ENCODE data around the gene SELPLG. TPM values are rescaled to one million over a fixed set of nuclear protein-coding genes. Genes with fewer than 3 reads are reported as not detected.
"Not testable (repeated sequence)": the region's sequence is repeated elsewhere in the genome, so short reads cannot be mapped to it uniquely, and the experiment has no call there.

Gene SELPLG
- total RNA-seq, 1 experiment from 2014 or later, result 0.41 TPM

DNA sequence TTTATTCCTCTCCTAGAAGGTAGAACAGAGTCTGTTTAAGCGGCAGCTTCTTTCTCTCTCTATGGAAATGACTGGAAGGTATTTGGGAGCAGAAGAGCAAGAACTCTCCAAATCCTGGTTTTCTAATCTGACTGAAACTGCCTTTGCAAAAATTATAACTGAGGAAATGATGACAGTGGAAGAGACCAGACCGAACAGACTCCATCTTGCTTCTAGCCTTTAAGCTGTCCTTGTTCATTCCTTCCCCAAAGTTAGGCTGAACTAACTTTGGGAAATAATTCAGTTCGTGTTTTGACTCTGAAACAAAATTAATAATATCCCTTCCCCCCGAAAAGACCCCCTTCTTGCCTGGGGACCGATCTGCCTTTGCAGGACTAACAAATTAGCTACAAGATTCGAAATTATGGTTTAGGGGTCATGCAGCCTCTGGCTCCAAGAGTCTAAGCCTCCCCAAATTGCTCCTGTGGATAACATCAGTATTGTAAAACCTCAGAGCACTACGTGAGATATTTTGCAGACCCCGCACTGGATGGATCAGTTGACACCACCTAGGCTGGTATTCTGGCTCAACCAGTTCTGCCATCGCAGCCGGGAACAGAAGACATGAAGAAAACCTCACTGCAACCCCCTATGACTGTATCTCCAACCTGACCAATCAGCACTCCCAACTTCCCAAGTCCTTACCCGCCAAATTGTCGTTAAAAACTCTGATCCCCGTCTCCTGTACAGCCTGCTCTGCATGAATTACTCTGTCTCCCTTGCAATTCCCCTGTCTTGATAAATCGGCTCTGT is 14.1 kb downstream of the SELPLG start:
- CTCF ChIA-PET, result interaction anchor here (0.6 to 0.7 kb wide), 3 partner anchors 9 to 232 kb away, joined by 3 to 9 read pairs (median 5); no protein-coding TSS in a partner anchor
- Histone ChIP-seq H3K27ac (ENCODE audit: low read length) (no peak overlapping the region), H3K27me3 (ENCODE audit: control insufficient read depth, insufficient read depth, low read length) (no peaks in the 10 kb centered on the region), H3K4me1 (ENCODE audit: control insufficient read depth, insufficient read depth, low read length) (peaks cover 8% of the 10 kb centered on the region; the same call in 1 of the 2 replicates), H3K36me3 (ENCODE audit: control insufficient read depth, insufficient read depth, low read length) (no peaks in the 10 kb centered on the region), H3K9me3 (ENCODE audit: control insufficient read depth, insufficient read depth, low read depth, low read length) (no peaks in the 10 kb centered on the region), H3K4me3 (ENCODE audit: low read depth in 2 of 2, low read length in 2 of 2) (no peak overlapping the region)
- intact Hi-C loops (cut with micrococcal nuclease; ENCODE audit: unreplicated experiment) (no loop called here), in situ Hi-C loops (cut with HindIII; ENCODE audit: low pct_unique_long_range_greater_than_20kb, low sequenced_read_pairs) (no loop called here)
- no TSS peak for BruUV-seq (replicated peaks)
- no peak for TF ChIP-seq SIN3A (IDR thresholded peaks at IDR 0.05; ENCODE audit: borderline replicate concordance, insufficient read depth, low read depth, low read length)
- POLR2A ChIA-PET, result no interaction called here
- ATAC-seq, result no peak
- DNase-seq (ENCODE audit: low read depth, low spot score), result no peak

DNA sequence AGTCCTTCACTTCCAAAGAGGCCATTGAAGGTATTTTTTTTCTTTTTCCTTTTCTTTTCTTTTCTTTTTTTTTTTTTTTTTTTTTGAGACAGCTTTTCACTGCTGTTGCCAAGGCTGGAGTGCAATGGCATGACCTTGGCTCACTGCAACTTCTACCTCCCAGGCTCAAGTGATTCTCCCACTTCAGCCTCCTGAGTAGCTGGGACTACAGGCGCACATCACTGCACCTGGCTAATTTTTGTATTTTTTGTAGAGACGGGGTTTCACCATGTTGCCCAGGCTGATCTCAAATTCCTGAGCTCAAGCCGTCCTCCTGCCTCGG is 14.8 kb downstream of the SELPLG start:
- CTCF ChIA-PET, result interaction anchor here (0.6 to 2.3 kb wide), 3 partner anchors 9 to 233 kb away, joined by 3 to 17 read pairs (median 5); no protein-coding TSS in a partner anchor
- H3K36me3 ChIP-seq (ENCODE audit: control insufficient read depth, insufficient read depth, low read length); BruUV-seq (replicated peaks); H3K9me3 ChIP-seq (ENCODE audit: control insufficient read depth, insufficient read depth, low read depth, low read length); POLR2A ChIA-PET; H3K27ac ChIP-seq (ENCODE audit: low read length); in situ Hi-C loops (cut with HindIII; ENCODE audit: low pct_unique_long_range_greater_than_20kb, low sequenced_read_pairs); ATAC-seq; H3K4me3 ChIP-seq (ENCODE audit: low read depth in 2 of 2, low read length in 2 of 2); H3K4me1 ChIP-seq (ENCODE audit: control insufficient read depth, insufficient read depth, low read length); DNase-seq (ENCODE audit: low read depth, low spot score); H3K27me3 ChIP-seq (ENCODE audit: control insufficient read depth, insufficient read depth, low read length): not testable (repeated sequence)
- intact Hi-C loops (cut with micrococcal nuclease; ENCODE audit: unreplicated experiment), result loop anchor here (1.0 kb wide), 1 partner anchor 56 kb away; no protein-coding TSS in a partner anchor

DNA sequence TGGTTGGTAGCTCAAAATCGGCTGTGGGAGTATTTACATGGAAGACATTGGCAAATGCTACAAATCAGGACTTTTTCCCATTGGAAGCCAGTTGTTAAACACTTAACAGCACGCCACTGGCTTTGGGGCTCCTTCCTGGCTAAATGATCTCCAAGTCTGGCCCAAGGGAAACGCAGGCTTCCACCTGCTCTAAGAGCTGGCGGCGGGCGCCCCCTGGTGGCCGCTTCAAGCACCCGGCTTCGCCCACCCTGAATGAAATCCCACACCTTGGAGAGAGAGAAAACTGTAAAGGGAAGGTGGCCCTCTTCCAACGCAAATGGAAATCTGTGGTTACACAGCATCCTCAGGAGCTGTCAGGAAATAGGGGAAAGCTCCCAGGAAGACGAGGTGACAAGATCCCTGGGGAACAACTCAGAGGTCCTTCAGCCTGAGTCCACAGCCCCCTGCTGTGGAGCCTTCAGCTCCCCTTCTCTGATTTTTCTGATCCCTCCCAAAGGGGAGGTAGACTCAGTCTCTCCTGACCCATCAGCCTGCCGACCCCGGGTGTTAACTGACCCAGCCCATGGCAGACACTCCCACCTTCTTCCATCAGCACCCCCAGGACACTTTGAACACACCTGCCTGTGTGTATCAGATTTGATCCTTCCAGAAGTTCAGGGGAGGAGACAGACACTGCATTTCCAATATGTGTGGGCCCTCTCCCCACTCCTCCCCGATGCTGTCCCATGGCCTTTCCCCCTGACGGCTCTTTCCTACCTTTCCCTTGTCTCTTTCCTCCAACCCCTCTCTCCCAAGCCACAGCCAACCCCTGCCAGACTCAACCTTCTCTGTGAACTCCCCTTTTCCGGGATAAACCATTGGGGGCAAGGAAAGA is 15.4 kb downstream of the SELPLG start:
- in situ Hi-C loops (cut with HindIII; ENCODE audit: low pct_unique_long_range_greater_than_20kb, low sequenced_read_pairs) (no loop called here), intact Hi-C loops (cut with micrococcal nuclease; ENCODE audit: unreplicated experiment) (loop anchor here (1.0 kb wide), 1 partner anchor 55 kb away; no protein-coding TSS in a partner anchor)
- BruUV-seq (replicated peaks), result no TSS peak
- ChIA-PET POLR2A (no interaction called here), CTCF (interaction anchor here (0.6 to 2.3 kb wide), 9 partner anchors 9 to 58 kb away, joined by 3 to 17 read pairs (median 5); partner anchors contain the start of gene ISCU)
- Histone ChIP-seq H3K4me3 (ENCODE audit: low read depth in 2 of 2, low read length in 2 of 2) (no peak overlapping the region), H3K9me3 (ENCODE audit: control insufficient read depth, insufficient read depth, low read depth, low read length) (no peaks in the 10 kb centered on the region), H3K27ac (ENCODE audit: low read length) (no peak overlapping the region), H3K27me3 (ENCODE audit: control insufficient read depth, insufficient read depth, low read length) (no peaks in the 10 kb centered on the region), H3K4me1 (ENCODE audit: control insufficient read depth, insufficient read depth, low read length) (peaks cover 13% of the 10 kb centered on the region), H3K36me3 (ENCODE audit: control insufficient read depth, insufficient read depth, low read length) (no peaks in the 10 kb centered on the region)
- ATAC-seq (peak; percentile 89), DNase-seq (ENCODE audit: low read depth, low spot score) (no peak)
- TF ChIP-seq, protein P1, sequence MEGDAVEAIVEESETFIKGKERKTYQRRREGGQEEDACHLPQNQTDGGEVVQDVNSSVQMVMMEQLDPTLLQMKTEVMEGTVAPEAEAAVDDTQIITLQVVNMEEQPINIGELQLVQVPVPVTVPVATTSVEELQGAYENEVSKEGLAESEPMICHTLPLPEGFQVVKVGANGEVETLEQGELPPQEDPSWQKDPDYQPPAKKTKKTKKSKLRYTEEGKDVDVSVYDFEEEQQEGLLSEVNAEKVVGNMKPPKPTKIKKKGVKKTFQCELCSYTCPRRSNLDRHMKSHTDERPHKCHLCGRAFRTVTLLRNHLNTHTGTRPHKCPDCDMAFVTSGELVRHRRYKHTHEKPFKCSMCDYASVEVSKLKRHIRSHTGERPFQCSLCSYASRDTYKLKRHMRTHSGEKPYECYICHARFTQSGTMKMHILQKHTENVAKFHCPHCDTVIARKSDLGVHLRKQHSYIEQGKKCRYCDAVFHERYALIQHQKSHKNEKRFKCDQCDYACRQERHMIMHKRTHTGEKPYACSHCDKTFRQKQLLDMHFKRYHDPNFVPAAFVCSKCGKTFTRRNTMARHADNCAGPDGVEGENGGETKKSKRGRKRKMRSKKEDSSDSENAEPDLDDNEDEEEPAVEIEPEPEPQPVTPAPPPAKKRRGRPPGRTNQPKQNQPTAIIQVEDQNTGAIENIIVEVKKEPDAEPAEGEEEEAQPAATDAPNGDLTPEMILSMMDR (IDR thresholded peaks at IDR 0.05), result peak; percentile 98
- TF ChIP-seq, protein P2, sequence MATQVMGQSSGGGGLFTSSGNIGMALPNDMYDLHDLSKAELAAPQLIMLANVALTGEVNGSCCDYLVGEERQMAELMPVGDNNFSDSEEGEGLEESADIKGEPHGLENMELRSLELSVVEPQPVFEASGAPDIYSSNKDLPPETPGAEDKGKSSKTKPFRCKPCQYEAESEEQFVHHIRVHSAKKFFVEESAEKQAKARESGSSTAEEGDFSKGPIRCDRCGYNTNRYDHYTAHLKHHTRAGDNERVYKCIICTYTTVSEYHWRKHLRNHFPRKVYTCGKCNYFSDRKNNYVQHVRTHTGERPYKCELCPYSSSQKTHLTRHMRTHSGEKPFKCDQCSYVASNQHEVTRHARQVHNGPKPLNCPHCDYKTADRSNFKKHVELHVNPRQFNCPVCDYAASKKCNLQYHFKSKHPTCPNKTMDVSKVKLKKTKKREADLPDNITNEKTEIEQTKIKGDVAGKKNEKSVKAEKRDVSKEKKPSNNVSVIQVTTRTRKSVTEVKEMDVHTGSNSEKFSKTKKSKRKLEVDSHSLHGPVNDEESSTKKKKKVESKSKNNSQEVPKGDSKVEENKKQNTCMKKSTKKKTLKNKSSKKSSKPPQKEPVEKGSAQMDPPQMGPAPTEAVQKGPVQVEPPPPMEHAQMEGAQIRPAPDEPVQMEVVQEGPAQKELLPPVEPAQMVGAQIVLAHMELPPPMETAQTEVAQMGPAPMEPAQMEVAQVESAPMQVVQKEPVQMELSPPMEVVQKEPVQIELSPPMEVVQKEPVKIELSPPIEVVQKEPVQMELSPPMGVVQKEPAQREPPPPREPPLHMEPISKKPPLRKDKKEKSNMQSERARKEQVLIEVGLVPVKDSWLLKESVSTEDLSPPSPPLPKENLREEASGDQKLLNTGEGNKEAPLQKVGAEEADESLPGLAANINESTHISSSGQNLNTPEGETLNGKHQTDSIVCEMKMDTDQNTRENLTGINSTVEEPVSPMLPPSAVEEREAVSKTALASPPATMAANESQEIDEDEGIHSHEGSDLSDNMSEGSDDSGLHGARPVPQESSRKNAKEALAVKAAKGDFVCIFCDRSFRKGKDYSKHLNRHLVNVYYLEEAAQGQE (IDR thresholded peaks at IDR 0.05; ENCODE audit: insufficient read depth in 1 of 2, low read depth in 2 of 2, low read length in 1 of 2), result no peak

Data from Panc1 (cell line).